Measurements from ENCODE around the gene ELOVL1. TPM values are rescaled to one million over a fixed set of nuclear protein-coding genes. Genes with fewer than 3 reads are reported as not detected.
A peak's percentile ranks its signal among the peaks of the same experiment; 100 is the strongest.

ELOVL1 gene
- total RNA-seq, 4 donors from 2014 or later: 25.7 to 63.2 (median 49.1) TPM

DNA sequence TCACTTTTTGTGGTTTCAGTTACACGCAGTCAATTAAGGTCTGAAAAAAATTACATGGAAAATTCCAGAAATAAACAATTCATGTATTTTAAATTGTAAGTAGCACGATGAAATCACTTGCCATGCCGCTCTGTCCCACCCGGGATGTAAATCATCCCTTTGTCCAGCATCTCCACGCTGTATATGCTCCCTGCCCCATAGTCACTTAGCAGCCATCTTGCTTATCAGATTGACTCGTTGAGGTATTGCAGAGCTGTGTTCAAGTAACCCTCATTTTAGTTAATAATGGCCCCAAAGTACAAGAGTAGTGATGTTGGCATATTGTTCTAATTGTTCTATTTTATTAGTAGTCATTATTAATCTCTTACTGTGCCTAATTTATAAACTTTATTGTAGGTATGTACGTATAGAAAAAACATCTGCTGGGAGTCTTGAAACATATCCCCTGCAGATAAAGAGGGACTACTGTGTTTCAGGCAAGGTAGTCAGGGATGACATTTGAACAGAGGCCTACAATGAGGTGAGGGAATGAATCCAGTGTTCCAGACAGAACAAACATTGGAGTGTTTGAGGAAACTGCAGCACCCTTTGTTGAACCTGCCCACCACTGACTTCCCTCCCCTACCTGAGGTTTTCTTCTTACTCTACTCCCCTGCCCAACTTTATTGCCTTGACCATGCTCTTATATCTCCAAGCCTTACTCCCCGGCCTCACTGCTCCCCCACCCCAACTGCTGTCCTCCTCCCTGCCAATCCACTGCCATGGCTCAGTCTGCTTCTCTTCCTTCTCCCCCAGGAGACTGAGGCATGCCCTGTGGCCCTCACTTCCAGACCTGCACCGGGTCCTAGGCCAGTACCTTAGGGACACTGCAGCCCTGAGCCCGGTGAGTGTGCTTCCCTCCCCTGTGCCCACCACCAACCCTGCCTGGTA is 16.1 kb downstream of the ELOVL1 start:
- WGBS: 89% methylated on average over 10 of the region's 10 CpGs
- H3K4me3 ChIP-seq: no peak overlapping the region
- H3K27me3 ChIP-seq: no peaks in the 10 kb centered on the region
- H3K9me3 ChIP-seq: no peaks in the 10 kb centered on the region
- H3K4me1 ChIP-seq: peaks cover 16 to 24% (median 23%) of the 10 kb centered on the region in 4 donors
- no peak for TF ChIP-seq EP300 (IDR thresholded peaks at IDR 0.05)
- DNase-seq (ENCODE audit: extremely low spot score): no peak
- peak overlapping the region in 2 of 4 donors; percentile 88 to 94 for H3K27ac ChIP-seq (replicated peaks in 1 of 4)
- intact Hi-C loops (cut with DNase I): no loop called here
- H3K36me3 ChIP-seq: peaks cover 0 to 4% (median 0%) of the 10 kb centered on the region in 4 donors

- intact Hi-C loops (cut with DNase I): no loop called here
- WGBS: 94% methylated on average over 1 of the region's 1 CpG
- peak overlapping the region; percentile 87 to 94 (median 90) for H3K27ac ChIP-seq (replicated peaks in 1 of 4)
Measured at GRCh38 chr1:43350976-43351375, 16.8 kb downstream of the ELOVL1 start.

GRCh38 chr1:43349594-43350306 is 18.1 kb downstream of the ELOVL1 start:
- no peak for TF ChIP-seq POLR2A (IDR thresholded peaks at IDR 0.05; ENCODE audit: low read depth)
- TF ChIP-seq, protein P1, sequence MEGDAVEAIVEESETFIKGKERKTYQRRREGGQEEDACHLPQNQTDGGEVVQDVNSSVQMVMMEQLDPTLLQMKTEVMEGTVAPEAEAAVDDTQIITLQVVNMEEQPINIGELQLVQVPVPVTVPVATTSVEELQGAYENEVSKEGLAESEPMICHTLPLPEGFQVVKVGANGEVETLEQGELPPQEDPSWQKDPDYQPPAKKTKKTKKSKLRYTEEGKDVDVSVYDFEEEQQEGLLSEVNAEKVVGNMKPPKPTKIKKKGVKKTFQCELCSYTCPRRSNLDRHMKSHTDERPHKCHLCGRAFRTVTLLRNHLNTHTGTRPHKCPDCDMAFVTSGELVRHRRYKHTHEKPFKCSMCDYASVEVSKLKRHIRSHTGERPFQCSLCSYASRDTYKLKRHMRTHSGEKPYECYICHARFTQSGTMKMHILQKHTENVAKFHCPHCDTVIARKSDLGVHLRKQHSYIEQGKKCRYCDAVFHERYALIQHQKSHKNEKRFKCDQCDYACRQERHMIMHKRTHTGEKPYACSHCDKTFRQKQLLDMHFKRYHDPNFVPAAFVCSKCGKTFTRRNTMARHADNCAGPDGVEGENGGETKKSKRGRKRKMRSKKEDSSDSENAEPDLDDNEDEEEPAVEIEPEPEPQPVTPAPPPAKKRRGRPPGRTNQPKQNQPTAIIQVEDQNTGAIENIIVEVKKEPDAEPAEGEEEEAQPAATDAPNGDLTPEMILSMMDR (IDR thresholded peaks at IDR 0.05): no peak
- TF ChIP-seq EP300 (IDR thresholded peaks at IDR 0.05): no peak
- no peak for TF ChIP-seq POLR2AphosphoS5 (IDR thresholded peaks at IDR 0.05)
- intact Hi-C loops (cut with DNase I): loop anchor here (5.0 to 10.0 kb wide), 2 partner anchors 57 to 115 kb away; no protein-coding TSS in a partner anchor
- peaks cover 0 to 1% (median 0%) of the 10 kb centered on the region in 4 donors for H3K36me3 ChIP-seq
- H3K4me1 ChIP-seq: peaks cover 22 to 30% (median 23%) of the 10 kb centered on the region in 4 donors
- peak; percentile 77 for DNase-seq (ENCODE audit: extremely low spot score)
- 29% methylated on average over 11 of the region's 11 CpGs for WGBS
- H3K4me3 ChIP-seq: peak overlapping the region; percentile 62 to 73 (median 70)
- H3K9me3 ChIP-seq: no peaks in the 10 kb centered on the region
- H3K27ac ChIP-seq (replicated peaks in 1 of 4): peak overlapping the region; percentile 87 to 94 (median 90)
- no peaks in the 10 kb centered on the region for H3K27me3 ChIP-seq

More at GRCh38 chr1:43350976-43351375, 16.8 kb downstream of the ELOVL1 start:
- no peaks in the 10 kb centered on the region for H3K27me3 ChIP-seq
- peaks cover 0 to 4% (median 0%) of the 10 kb centered on the region in 4 donors for H3K36me3 ChIP-seq
- peaks cover 22 to 24% (median 23%) of the 10 kb centered on the region in 4 donors for H3K4me1 ChIP-seq
- H3K4me3 ChIP-seq: no peak overlapping the region
- no peaks in the 10 kb centered on the region for H3K9me3 ChIP-seq
- DNase-seq (ENCODE audit: extremely low spot score): no peak
- TF ChIP-seq, protein P1 (IDR thresholded peaks at IDR 0.05): no peak
- TF ChIP-seq POLR2A (IDR thresholded peaks at IDR 0.05; ENCODE audit: low read depth) (no peak), EP300 (IDR thresholded peaks at IDR 0.05) (no peak), POLR2AphosphoS5 (IDR thresholded peaks at IDR 0.05) (no peak)

DNA sequence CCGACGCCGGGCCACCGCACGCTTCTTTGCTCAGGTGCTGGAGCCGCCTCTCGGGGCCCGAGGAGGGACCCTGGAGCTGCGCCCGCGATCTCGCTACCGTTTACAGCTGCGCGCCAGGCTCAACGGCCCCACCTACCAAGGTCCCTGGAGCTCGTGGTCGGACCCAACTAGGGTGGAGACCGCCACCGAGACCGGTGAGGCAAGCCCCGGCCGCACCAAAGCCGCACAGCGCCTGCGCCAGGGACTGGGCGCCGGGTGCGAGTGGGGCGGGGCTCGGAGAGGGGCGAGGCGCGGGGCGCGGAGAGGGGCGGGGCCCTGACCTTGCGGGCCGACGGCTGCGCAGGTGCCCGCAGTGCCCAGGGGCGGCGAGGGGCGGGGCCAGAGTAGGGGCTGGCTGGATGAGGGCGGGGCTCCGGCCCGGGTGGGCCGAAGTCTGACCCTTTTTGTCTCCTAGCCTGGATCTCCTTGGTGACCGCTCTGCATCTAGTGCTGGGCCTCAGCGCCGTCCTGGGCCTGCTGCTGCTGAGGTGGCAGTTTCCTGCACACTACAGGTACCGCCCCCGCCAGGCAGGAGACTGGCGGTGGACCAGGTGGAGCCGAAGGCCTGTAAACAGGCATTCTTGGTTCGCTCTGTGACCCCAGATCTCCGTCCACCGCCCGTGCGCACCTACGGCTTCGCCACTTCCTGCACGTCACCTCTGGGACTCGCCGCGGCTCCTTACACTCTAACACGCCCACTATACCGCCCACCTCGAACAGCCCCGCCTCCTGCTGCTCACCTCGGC is 18.8 kb downstream of the ELOVL1 start:
- peak overlapping the region; percentile 87 to 94 (median 90) for H3K27ac ChIP-seq (replicated peaks in 1 of 4)
- peak overlapping the region; percentile 62 to 73 (median 70) for H3K4me3 ChIP-seq
- DNase-seq (ENCODE audit: extremely low spot score): peak; percentile 92
- no peaks in the 10 kb centered on the region for H3K27me3 ChIP-seq
- intact Hi-C loops (cut with DNase I): loop anchor here (5.0 to 10.0 kb wide), 2 partner anchors 57 to 114 kb away; no protein-coding TSS in a partner anchor
- TF ChIP-seq POLR2AphosphoS5 (IDR thresholded peaks at IDR 0.05) (peak; percentile 69 to 82), POLR2A (IDR thresholded peaks at IDR 0.05; ENCODE audit: low read depth) (no peak), EP300 (IDR thresholded peaks at IDR 0.05) (no peak)
- TF ChIP-seq, protein P1 (IDR thresholded peaks at IDR 0.05): peak in 1 of 3 experiments; percentile 4
- 0% methylated on average over 12 of the region's 72 CpGs for WGBS
- no peaks in the 10 kb centered on the region for H3K36me3 ChIP-seq
- peaks cover 22 to 37% (median 23%) of the 10 kb centered on the region in 4 donors for H3K4me1 ChIP-seq
- H3K9me3 ChIP-seq: no peaks in the 10 kb centered on the region

All from esophagus muscularis mucosa (tissue), 4 donors.